Neural progenitor cell (in vitro differentiated cells): Measurements from ENCODE around the gene TSPOAP1. TPM values are rescaled to one million over a fixed set of nuclear protein-coding genes. Genes with fewer than 3 reads are reported as not detected.

Experiments
- DNase-seq: peaks from one replicate; pipeline ENCODE4 v3.0.0-alpha.2; 2016; ENCODE audit warnings: low spot score
- H2AFZ ChIP-seq: fragments of 200-600 bp; sonication (generic); replicated peaks from 2 replicates; pipeline ENCODE4 v1.6.1; 2016; ENCODE audit warnings: antibody characterized with exemption
- H3F3A ChIP-seq: fragments of 200-600 bp; sonication (generic); 2 replicates; pipeline ENCODE4 v1.6.1; 2016; ENCODE audit warnings: antibody characterized with exemption, low read depth
- H3K27ac ChIP-seq: fragments of 200-600 bp; sonication (generic); 2 replicates; pipeline ENCODE4 v1.5.1; 2016; ENCODE audit warnings: mild to moderate bottlenecking
- H3K27me3 ChIP-seq: fragments of 200-600 bp; sonication (generic); 2 replicates; pipeline ENCODE4 v1.6.1; 2016; ENCODE audit warnings: mild to moderate bottlenecking, moderate library complexity
- H3K36me3 ChIP-seq: fragments of 200-600 bp; sonication (generic); 2 replicates; pipeline ENCODE4 v1.5.1; 2016
- H3K4me1 ChIP-seq: fragments of 200-600 bp; sonication (generic); 2 replicates; pipeline ENCODE4 v1.6.1; 2016; ENCODE audit warnings: mixed run types
- H3K4me2 ChIP-seq: fragments of 200-600 bp; sonication (generic); 2 replicates; pipeline ENCODE4 v1.6.1; 2016
- H3K4me3 ChIP-seq: fragments of 200-600 bp; sonication (generic); 2 replicates; pipeline ENCODE4 v1.5.1; 2016
- H3K79me2 ChIP-seq: fragments of 200-600 bp; sonication (generic); 2 replicates; pipeline ENCODE4 v1.6.1; 2016; ENCODE audit warnings: low read depth
- H3K9ac ChIP-seq: fragments of 200-600 bp; sonication (generic); 2 replicates; pipeline ENCODE4 v1.6.1; 2016
- H3K9me3 ChIP-seq: fragments of 200-600 bp; sonication (generic); 2 replicates; pipeline ENCODE4 v1.5.1; 2016; ENCODE audit warnings: low read depth
- H4K20me1 ChIP-seq: fragments of 200-600 bp; sonication (generic); 2 replicates; pipeline ENCODE4 v1.6.1; 2016; ENCODE audit warnings: low read depth
- H3K27ac Mint-ChIP-seq: 3 replicates; pipeline ENCODE4 v1.8.0; 2021; ENCODE audit warnings: mixed read lengths
- H3K27me3 Mint-ChIP-seq: 2 replicates; pipeline ENCODE4 v1.8.0; 2022; ENCODE audit warnings: low read depth, mild to moderate bottlenecking, inconsistent platforms, moderate library complexity, mixed read lengths; ENCODE audit not compliant: insufficient read depth
- H3K36me3 Mint-ChIP-seq: 3 replicates; pipeline ENCODE4 v1.8.0; 2021; ENCODE audit warnings: mixed read lengths
- H3K4me1 Mint-ChIP-seq: 3 replicates; pipeline ENCODE4 v1.8.0; 2021; ENCODE audit warnings: mixed read lengths
- H3K4me3 Mint-ChIP-seq: 3 replicates; pipeline ENCODE4 v1.8.0; 2021; ENCODE audit warnings: mild to moderate bottlenecking, moderate library complexity, mixed read lengths
- H3K9me3 Mint-ChIP-seq: 3 replicates; pipeline ENCODE4 v1.8.0; 2020; ENCODE audit warnings: mixed read lengths
- CTCF ChIP-seq: fragments of 200-600 bp; sonication (generic); IDR thresholded peaks from 2 replicates; pipeline ENCODE4 v1.5.1; 2017; ENCODE audit warnings: antibody characterized with exemption, mild to moderate bottlenecking
- EZH2 ChIP-seq: fragments of 200-600 bp; sonication (generic); IDR thresholded peaks from 2 replicates; pipeline ENCODE4 v1.6.1; 2017; ENCODE audit warnings: antibody characterized with exemption, mild to moderate bottlenecking, moderate library complexity
- EZH2phosphoT487 ChIP-seq: fragments of 200-600 bp; sonication (generic); IDR thresholded peaks from 2 replicates; pipeline ENCODE4 v1.6.1; 2017; ENCODE audit warnings: antibody characterized with exemption
- total RNA-seq: library from RNA; depleted of rRNA; stranded (reverse); fragments of >200 nt; gene quantifications from 2 replicates; pipeline ENCODE4 v1.2.3, GENCODE V29; 2015; ENCODE audit warnings: low replicate concordance

Gene TSPOAP1
- total RNA-seq, 1 donor from 2014 or later = 13.8 TPM

GRCh38 chr17:58337600-58338453 lies 9.2 kb upstream of the TSPOAP1 start:
- Histone ChIP-seq H2AFZ (peak overlapping the region; percentile 26), H4K20me1 (no peaks in the 10 kb centered on the region), H3K27ac (no peak overlapping the region), H3K4me2 (peak overlapping the region; percentile 21), H3K27me3 (no peaks in the 10 kb centered on the region), H3K36me3 (no peaks in the 10 kb centered on the region), H3K79me2 (no peaks in the 10 kb centered on the region), H3F3A (no peaks in the 10 kb centered on the region), H3K9me3 (no peaks in the 10 kb centered on the region), H3K9ac (no peak overlapping the region), H3K4me3 (no peak overlapping the region), H3K4me1 (peaks cover 18% of the 10 kb centered on the region)
- H3K9me3 Mint-ChIP-seq = peaks cover 2% of the 10 kb centered on the region
- H3K27ac Mint-ChIP-seq = peak overlapping the region; percentile 74
- no peaks in the 10 kb centered on the region for H3K36me3 Mint-ChIP-seq
- TF ChIP-seq EZH2phosphoT487 (no peak), EZH2 (no peak), CTCF (no peak)
- peaks cover 31% of the 10 kb centered on the region for H3K4me1 Mint-ChIP-seq
- peak overlapping the region; percentile 43 for H3K4me3 Mint-ChIP-seq
- peak; percentile 75 for DNase-seq
- peaks cover 6% of the 10 kb centered on the region for H3K27me3 Mint-ChIP-seq

GRCh38 chr17:58337210-58337599 lies 8.6 kb upstream of the TSPOAP1 start:
- no peak overlapping the region for H3K27ac ChIP-seq
- no peaks in the 10 kb centered on the region for H3K9me3 ChIP-seq
- no peaks in the 10 kb centered on the region for H3K36me3 ChIP-seq
- no peaks in the 10 kb centered on the region for H3F3A ChIP-seq
- peaks cover 6% of the 10 kb centered on the region for H3K27me3 Mint-ChIP-seq
- H3K27me3 ChIP-seq = no peaks in the 10 kb centered on the region
- TF ChIP-seq EZH2 (no peak), CTCF (no peak), EZH2phosphoT487 (no peak)
- no peaks in the 10 kb centered on the region for H3K79me2 ChIP-seq
- H3K4me3 ChIP-seq = no peak overlapping the region
- no peak overlapping the region for H3K9ac ChIP-seq
- H3K27ac Mint-ChIP-seq = peak overlapping the region; percentile 85
- H3K36me3 Mint-ChIP-seq = no peaks in the 10 kb centered on the region
- H3K4me1 Mint-ChIP-seq = peaks cover 31% of the 10 kb centered on the region
- no peak for DNase-seq
- no peaks in the 10 kb centered on the region for H4K20me1 ChIP-seq
- H3K4me2 ChIP-seq = no peak overlapping the region
- H3K4me1 ChIP-seq = peaks cover 18% of the 10 kb centered on the region
- H3K9me3 Mint-ChIP-seq = peaks cover 2% of the 10 kb centered on the region
- H2AFZ ChIP-seq = no peak overlapping the region
- peak overlapping the region; percentile 43 for H3K4me3 Mint-ChIP-seq

- Mint-ChIP-seq H3K36me3 (no peaks in the 10 kb centered on the region), H3K9me3 (peaks cover 2% of the 10 kb centered on the region), H3K27me3 (peaks cover 6% of the 10 kb centered on the region), H3K27ac (peak overlapping the region; percentile 85), H3K4me1 (peaks cover 31% of the 10 kb centered on the region), H3K4me3 (no peak overlapping the region)
- Histone ChIP-seq H3K36me3 (no peaks in the 10 kb centered on the region), H4K20me1 (no peaks in the 10 kb centered on the region), H3K79me2 (no peaks in the 10 kb centered on the region), H3K27me3 (no peaks in the 10 kb centered on the region), H3K9ac (no peak overlapping the region), H3K4me3 (no peak overlapping the region), H3K4me1 (peaks cover 18% of the 10 kb centered on the region), H3K27ac (no peak overlapping the region), H3K9me3 (no peaks in the 10 kb centered on the region), H2AFZ (no peak overlapping the region), H3F3A (no peaks in the 10 kb centered on the region), H3K4me2 (no peak overlapping the region)
- no peak for DNase-seq
- no peak for TF ChIP-seq CTCF
- no peak for TF ChIP-seq EZH2
- TF ChIP-seq EZH2phosphoT487 = no peak
These were observed 8.0 kb upstream of the TSPOAP1 start for GRCh38 chr17:58336456-58337209.
